K562 (cell line): ENCODE data around the gene TIMM22. TPM values are rescaled to one million over a fixed set of nuclear protein-coding genes. Genes with fewer than 3 reads are reported as not detected.
"Not testable (repeated sequence)": the region's sequence is repeated elsewhere in the genome, so short reads cannot be mapped to it uniquely, and the experiment has no call there.

ENCODE experiments used
- ATAC-seq: fragments of 200-7000 bp; cut with Tn5 transposase; 3 replicates; pipeline ENCODE4 v1.9.1; 2020; ENCODE audit warnings: moderate library complexity
- BruUV-seq: library from RNA; stranded (reverse); fragments of 400-500 nt; replicated peaks from 2 replicates; lab custom pipeline; 2021; lab: Mats Ljungman, UMichigan
- CTCF ChIA-PET: fragments of 300-600 bp; formaldehyde crosslinking; extraction: SDS; loops from one replicate; lab custom pipeline; 2021; ENCODE audit warnings: low intra/inter-chr PET ratio; lab: Yijun Ruan, JAX
- POLR2A ChIA-PET: fragments of 300-600, 350-650 bp; sonication (Branson Sonifier 250); formaldehyde crosslinking; extraction: SDS; loops from one replicate; lab custom pipeline; 2021; ENCODE audit warnings: antibody characterized with exemption, inconsistent platforms; lab: Yijun Ruan, JAX
- DNase-seq, 4 experiments: peaks; one replicate each; pipeline versions ENCODE4 v3.0.0 to v3.0.0-alpha.2; 2011 to 2018; ENCODE audit warnings: low spot score in 3 of 4, mixed read lengths in 3 of 4; ENCODE audit errors: extremely low read depth in 1 of 4
- FAIRE-seq: peaks from 2 replicates; lab custom pipeline; 2011; peaks lifted over from hg19 to GRCh38; lab: Jason Lieb, UNC
- H2AFZ ChIP-seq: 2 replicates; pipeline ENCODE4 v1.6.0; 2011; ENCODE audit warnings: low read depth, low read length, control low read depth, inconsistent platforms
- H3K27ac ChIP-seq: fragments of 200-600 bp; 3 replicates; pipeline ENCODE4 v1.8.0; 2011; ENCODE audit warnings: low read depth, mild to moderate bottlenecking, control low read depth, inconsistent platforms, low read length, moderate library complexity, mixed read lengths; ENCODE audit errors: extremely low read depth
- H3K27me3 ChIP-seq, 2 experiments: fragments of 300-600 bp in 1 of 2; 2 replicates in 1 of 2; 3 replicates in 1 of 2; pipeline versions ENCODE4 v1.6.0 to v1.8.0; 2011; ENCODE audit warnings: inconsistent platforms in 2 of 2, low read length in 2 of 2, mild to moderate bottlenecking in 1 of 2, mixed read lengths in 1 of 2, moderate library complexity in 1 of 2; ENCODE audit not compliant: control insufficient read depth in 2 of 2, insufficient read depth in 2 of 2
- H3K36me3 ChIP-seq: fragments of 300-600 bp; 3 replicates; pipeline ENCODE4 v1.8.0; 2011; ENCODE audit warnings: mild to moderate bottlenecking, low read length, inconsistent platforms; ENCODE audit not compliant: control insufficient read depth, insufficient read depth
- H3K4me1 ChIP-seq, 2 experiments: fragments of 200-600 bp in 1 of 2; replicated peaks in 1 of 2; 2 replicates in 1 of 2; 3 replicates in 1 of 2; pipeline versions ENCODE4 v1.5.1 to v1.8.0; 2011; ENCODE audit warnings: inconsistent platforms in 2 of 2, low read length in 2 of 2, mild to moderate bottlenecking in 1 of 2, mixed read lengths in 1 of 2, moderate library complexity in 1 of 2; ENCODE audit not compliant: control insufficient read depth in 2 of 2, insufficient read depth in 2 of 2
- H3K4me2 ChIP-seq: 2 replicates; pipeline ENCODE4 v1.6.1; 2011; ENCODE audit warnings: low read length, control low read depth, inconsistent platforms, mixed read lengths; ENCODE audit not compliant: insufficient read depth
- H3K4me3 ChIP-seq: fragments of 200-600 bp; sonication (generic), shearing (Covaris generic); 2 replicates; pipeline ENCODE4 v1.5.1; 2016; ENCODE audit warnings: control low read depth, inconsistent platforms
- H3K79me2 ChIP-seq: fragments of 200-600 bp; 3 replicates; pipeline ENCODE4 v1.8.0; 2011; ENCODE audit warnings: low read length, inconsistent platforms; ENCODE audit not compliant: control insufficient read depth, insufficient read depth
- H3K9ac ChIP-seq, 2 experiments: 2 replicates each; pipeline versions ENCODE4 v1.6.0 to v1.6.1; 2011; ENCODE audit warnings: low read depth in 2 of 2, low read length in 2 of 2, control low read depth in 1 of 2, inconsistent platforms in 1 of 2, mild to moderate bottlenecking in 1 of 2, mixed read lengths in 1 of 2; ENCODE audit not compliant: insufficient read depth in 1 of 2
- H3K9me1 ChIP-seq: one replicate; pipeline ENCODE4 v1.6.0; 2011; ENCODE audit warnings: inconsistent platforms, mild to moderate bottlenecking, low read length, moderate library complexity; ENCODE audit not compliant: control insufficient read depth, insufficient read depth
- H3K9me3 ChIP-seq: replicated peaks from 2 replicates; pipeline ENCODE4 v1.5.1; 2011; ENCODE audit warnings: low read depth, low read length, inconsistent platforms; ENCODE audit not compliant: control insufficient read depth, insufficient read depth
- H4K20me1 ChIP-seq: replicated peaks from 2 replicates; pipeline ENCODE4 v1.6.1; 2011; ENCODE audit warnings: low read length, inconsistent platforms, mixed read lengths; ENCODE audit not compliant: control insufficient read depth, insufficient read depth
- RBM15 ChIP-seq: fragments of 200-400 bp; formaldehyde crosslinking; IDR thresholded peaks from 2 replicates; pipeline ENCODE4 v1.6.1; 2018; ENCODE audit warnings: mild to moderate bottlenecking, low read length, moderate library complexity; ENCODE audit not compliant: insufficient read depth
- TEAD4 ChIP-seq, 2 experiments: sonication (generic) in 1 of 2; formaldehyde crosslinking in 1 of 2; IDR thresholded peaks; 2 replicates each; pipeline versions ENCODE4 v1.6.1 to v1.8.0; 2012 to 2022; ENCODE audit warnings: borderline replicate concordance in 1 of 2, inconsistent platforms in 1 of 2, low read length in 1 of 2, mild to moderate bottlenecking in 1 of 2, missing genetic modification reagents in 1 of 2
- ZFPM2 ChIP-seq: fragments of 250-450 bp; sonication (Bioruptor Pico); IDR thresholded peaks from 2 replicates; pipeline ENCODE4 v1.5.1; 2022; ENCODE audit warnings: mild to moderate bottlenecking
- ZNF407 ChIP-seq: fragments of 450-650 bp; IDR thresholded peaks from 2 replicates; pipeline ENCODE4 v1.6.1; 2016; ENCODE audit warnings: low read depth
- WGBS: fragments of 100-300 bp; shearing (Covaris generic); methylation state at CpG from one replicate; pipeline ENCODE4 v1.1.6; 2016; ENCODE audit warnings: low coverage, mixed read lengths; ENCODE audit not compliant: insufficient coverage; ENCODE audit errors: missing lambda C conversion rate; 5-methylcytosine and 5-hydroxymethylcytosine counted together
- in situ Hi-C: fragments of 300-500 bp; cut with MboI; formaldehyde crosslinking; loops from 4 replicates; pipeline ENCODE4 v1.15.0; 2018; ENCODE audit warnings: inconsistent platforms, mixed read lengths
- intact Hi-C: fragments of 100-400 bp; cut with micrococcal nuclease; formaldehyde crosslinking; loops from 2 replicates; pipeline ENCODE4 v1.14.2; 2022
- polyA plus RNA-seq, 8 experiments: library from polyadenylated mRNA; depleted of rRNA in 4 of 8; stranded (reverse) in 5 of 8; unstranded in 3 of 8; fragments of >200 nt; fragmentation: Nextera tagmentation in 2 of 8; fragmentation: Illumina TruSeq in 1 of 8; extraction: Ambion mirVana in 2 of 8; extraction: Trizol in 1 of 8; gene quantifications; 2 replicates each; pipeline versions ENCODE4 v1.2.1 to v1.2.3, GENCODE V29; 2011 to 2014; ENCODE audit warnings: inconsistent platforms in 1 of 8, missing spikeins in 1 of 8
- total RNA-seq, 7 experiments: library from RNA; depleted of rRNA in 6 of 7; stranded (reverse); fragments of >200 nt in 6 of 7; fragmentation: Illumina TruSeq in 2 of 7; extraction: Trizol in 2 of 7; gene quantifications; 2 replicates each; pipeline versions ENCODE4 v1.2.1 to v1.2.3, GENCODE V29; 2011 to 2021; ENCODE audit warnings: low replicate concordance in 1 of 7
- TF ChIP-seq, protein P1 (sequence below), 2 experiments: fragments of 450-650 bp; IDR thresholded peaks; 2 replicates each; pipeline ENCODE4 v1.6.1; 2018; ENCODE audit warnings: mild to moderate bottlenecking in 2 of 2, low read depth in 1 of 2; ENCODE audit not compliant: partially characterized antibody in 2 of 2

TIMM22 gene
- total and polyA plus RNA-seq, 9 of the 15 experiments (the other 6 are each of a cell fraction or from before 2014, with no cell fraction given) = 5.9 to 14.1 (median 10.3) TPM

- no peak for TF ChIP-seq ZNF407
- TF ChIP-seq RBM15 = no peak
- no peak for TF ChIP-seq TEAD4 (IDR thresholded peaks at IDR 0.05; ENCODE audit: low read length)
- no peak for TF ChIP-seq TEAD4 (CRISPR knock-in tag; IDR thresholded peaks at IDR 0.05; ENCODE audit: borderline replicate concordance)
- TF ChIP-seq ZFPM2 (CRISPR knock-in tag) = no peak
- TF ChIP-seq, protein P1, sequence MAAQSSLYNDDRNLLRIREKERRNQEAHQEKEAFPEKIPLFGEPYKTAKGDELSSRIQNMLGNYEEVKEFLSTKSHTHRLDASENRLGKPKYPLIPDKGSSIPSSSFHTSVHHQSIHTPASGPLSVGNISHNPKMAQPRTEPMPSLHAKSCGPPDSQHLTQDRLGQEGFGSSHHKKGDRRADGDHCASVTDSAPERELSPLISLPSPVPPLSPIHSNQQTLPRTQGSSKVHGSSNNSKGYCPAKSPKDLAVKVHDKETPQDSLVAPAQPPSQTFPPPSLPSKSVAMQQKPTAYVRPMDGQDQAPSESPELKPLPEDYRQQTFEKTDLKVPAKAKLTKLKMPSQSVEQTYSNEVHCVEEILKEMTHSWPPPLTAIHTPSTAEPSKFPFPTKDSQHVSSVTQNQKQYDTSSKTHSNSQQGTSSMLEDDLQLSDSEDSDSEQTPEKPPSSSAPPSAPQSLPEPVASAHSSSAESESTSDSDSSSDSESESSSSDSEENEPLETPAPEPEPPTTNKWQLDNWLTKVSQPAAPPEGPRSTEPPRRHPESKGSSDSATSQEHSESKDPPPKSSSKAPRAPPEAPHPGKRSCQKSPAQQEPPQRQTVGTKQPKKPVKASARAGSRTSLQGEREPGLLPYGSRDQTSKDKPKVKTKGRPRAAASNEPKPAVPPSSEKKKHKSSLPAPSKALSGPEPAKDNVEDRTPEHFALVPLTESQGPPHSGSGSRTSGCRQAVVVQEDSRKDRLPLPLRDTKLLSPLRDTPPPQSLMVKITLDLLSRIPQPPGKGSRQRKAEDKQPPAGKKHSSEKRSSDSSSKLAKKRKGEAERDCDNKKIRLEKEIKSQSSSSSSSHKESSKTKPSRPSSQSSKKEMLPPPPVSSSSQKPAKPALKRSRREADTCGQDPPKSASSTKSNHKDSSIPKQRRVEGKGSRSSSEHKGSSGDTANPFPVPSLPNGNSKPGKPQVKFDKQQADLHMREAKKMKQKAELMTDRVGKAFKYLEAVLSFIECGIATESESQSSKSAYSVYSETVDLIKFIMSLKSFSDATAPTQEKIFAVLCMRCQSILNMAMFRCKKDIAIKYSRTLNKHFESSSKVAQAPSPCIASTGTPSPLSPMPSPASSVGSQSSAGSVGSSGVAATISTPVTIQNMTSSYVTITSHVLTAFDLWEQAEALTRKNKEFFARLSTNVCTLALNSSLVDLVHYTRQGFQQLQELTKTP (IDR thresholded peaks at IDR 0.05; ENCODE audit: low read depth in 1 of 2, partially characterized antibody in 2 of 2) = no peak
These were observed 26.6 kb upstream of the TIMM22 start (continued) for GRCh38 chr17:970364-970763.

DNA sequence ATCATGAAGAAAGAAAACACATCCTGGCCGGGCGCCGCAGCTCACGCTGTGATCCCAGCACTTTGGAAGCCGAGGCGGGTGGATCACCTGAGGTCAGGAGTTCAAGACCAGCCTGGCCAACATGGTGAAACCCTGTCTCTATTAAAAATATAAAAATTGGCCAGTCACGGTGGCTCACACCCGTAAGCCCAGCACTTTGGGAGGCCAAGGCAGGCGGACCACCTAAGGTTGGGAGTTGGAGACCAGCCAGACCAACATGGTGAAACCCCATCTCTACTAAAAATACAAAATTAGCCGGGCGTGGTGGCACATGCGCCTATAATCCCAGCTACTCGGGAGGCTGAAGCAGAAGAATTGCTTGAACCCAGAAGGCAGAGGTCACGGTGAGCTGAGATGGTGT lies 25.1 kb upstream of the TIMM22 start:
- H3K9me1 ChIP-seq, H3K36me3 ChIP-seq, H2AFZ ChIP-seq, FAIRE-seq, H3K4me1 ChIP-seq, ATAC-seq, H3K79me2 ChIP-seq, DNase-seq, H3K4me3 ChIP-seq, H3K4me2 ChIP-seq, CTCF ChIA-PET, H4K20me1 ChIP-seq, POLR2A ChIA-PET, H3K9ac ChIP-seq, H3K9me3 ChIP-seq, intact Hi-C loops, BruUV-seq, H3K27ac ChIP-seq: not testable (repeated sequence)
- in situ Hi-C loops = loop anchor here (10.0 kb wide), 1 partner anchor 87 kb away; no protein-coding TSS in a partner anchor
- WGBS = 7% methylated on average over 11 of the region's 14 CpGs
- H3K27me3 ChIP-seq = peaks cover 11 to 50% of the 10 kb centered on the region in 2 experiments; a peak in 4 of 5 replicates
